OCI-LY1 (cell line): ENCODE measurements around the gene RCE1.

Source experiments
- H2AFZ ChIP-seq: fragments of 200-600 bp; sonication (generic), shearing (Covaris generic); 2 replicates; pipeline ENCODE4 v1.6.0; 2014; ENCODE audit warnings: antibody characterized with exemption, mild to moderate bottlenecking, low read length
- H3F3A ChIP-seq: fragments of 200-600 bp; sonication (generic), shearing (Covaris generic); 2 replicates; pipeline ENCODE4 v1.6.0; 2014; ENCODE audit warnings: mild to moderate bottlenecking, antibody characterized with exemption, low read length, moderate library complexity; ENCODE audit not compliant: insufficient read depth
- H3K27ac ChIP-seq: fragments of 200-600 bp; sonication (generic); 2 replicates; pipeline ENCODE4 v1.5.1; 2014; ENCODE audit warnings: low read length, mixed run types, mild to moderate bottlenecking, low read depth; ENCODE audit not compliant: poor library complexity, severe bottlenecking
- H3K27me3 ChIP-seq: fragments of 200-600 bp; sonication (generic); 2 replicates; pipeline ENCODE4 v1.6.0; 2014; ENCODE audit warnings: antibody characterized with exemption, mild to moderate bottlenecking, low read length, moderate library complexity; ENCODE audit not compliant: insufficient read depth
- H3K36me3 ChIP-seq: fragments of 200-600 bp; sonication (generic); 2 replicates; pipeline ENCODE4 v1.6.1; 2014; ENCODE audit warnings: mild to moderate bottlenecking, antibody characterized with exemption, low read length, moderate library complexity, mixed read lengths; ENCODE audit not compliant: insufficient read depth
- H3K4me1 ChIP-seq: fragments of 200-600 bp; sonication (generic); 2 replicates; pipeline ENCODE4 v1.5.1; 2014; ENCODE audit warnings: mild to moderate bottlenecking, low read length, moderate library complexity; ENCODE audit not compliant: insufficient read depth, severe bottlenecking
- H3K4me2 ChIP-seq: fragments of 200-600 bp; sonication (generic), shearing (Covaris generic); 2 replicates; pipeline ENCODE4 v1.6.1; 2014; ENCODE audit warnings: low read length
- H3K4me3 ChIP-seq: fragments of 200-600 bp; sonication (generic); 2 replicates; pipeline ENCODE4 v1.5.1; 2014; ENCODE audit warnings: low read length, low read depth, mild to moderate bottlenecking, mixed read lengths; ENCODE audit not compliant: poor library complexity, severe bottlenecking
- H3K79me2 ChIP-seq: fragments of 200-600 bp; shearing (Covaris generic); 2 replicates; pipeline ENCODE4 v1.6.1; 2016; ENCODE audit warnings: mixed run types, low read length, mixed read lengths; ENCODE audit not compliant: insufficient read depth
- H3K9ac ChIP-seq: fragments of 200-600 bp; sonication (generic), shearing (Covaris generic); 2 replicates; pipeline ENCODE4 v1.6.1; 2014; ENCODE audit warnings: mild to moderate bottlenecking, low read length, mixed read lengths
- H3K9me2 ChIP-seq: fragments of 200-600 bp; sonication (generic), shearing (Covaris generic); 2 replicates; pipeline ENCODE4 v1.6.1; 2014; ENCODE audit warnings: low read depth, mild to moderate bottlenecking, low read length, mixed read lengths
- H3K9me3 ChIP-seq: fragments of 200-600 bp; shearing (Covaris generic); 2 replicates; pipeline ENCODE4 v1.6.1; 2014; ENCODE audit warnings: low read length, mixed read lengths
- H4K20me1 ChIP-seq: fragments of 200-600 bp; sonication (generic), shearing (Covaris generic); 2 replicates; pipeline ENCODE4 v1.6.0; 2016; ENCODE audit warnings: mild to moderate bottlenecking, low read length; ENCODE audit not compliant: insufficient read depth
- EZH2 ChIP-seq: fragments of 200-600 bp; sonication (generic), shearing (Covaris generic); IDR thresholded peaks from 2 replicates; pipeline ENCODE4 v1.8.0; 2017; ENCODE audit warnings: borderline replicate concordance, mixed run types, mild to moderate bottlenecking, antibody characterized with exemption, low read length, moderate library complexity, mixed read lengths
- TF ChIP-seq, protein P1 (sequence below): fragments of 200-600 bp; sonication (generic), shearing (Covaris generic); IDR thresholded peaks from 2 replicates; pipeline ENCODE4 v1.5.1; 2017; ENCODE audit warnings: mild to moderate bottlenecking, antibody characterized with exemption, low read length, moderate library complexity, mixed read lengths

Gene RCE1

GRCh38 chr11:66815646-66816045 lies 27.6 kb upstream of the RCE1 start:
- Histone ChIP-seq H3K27me3 (no peaks in the 10 kb centered on the region), H3F3A (no peaks in the 10 kb centered on the region), H3K79me2 (no peaks in the 10 kb centered on the region), H3K4me1 (no peaks in the 10 kb centered on the region), H3K4me3 (no peak overlapping the region), H3K4me2 (no peak overlapping the region), H2AFZ (no peak overlapping the region), H4K20me1 (no peaks in the 10 kb centered on the region), H3K9ac (no peak overlapping the region), H3K9me3 (no peaks in the 10 kb centered on the region), H3K36me3 (peaks cover 14% of the 10 kb centered on the region; the same call in 1 of the 2 replicates), H3K27ac (no peak overlapping the region), H3K9me2 (no peaks in the 10 kb centered on the region)
- TF ChIP-seq, protein P1, sequence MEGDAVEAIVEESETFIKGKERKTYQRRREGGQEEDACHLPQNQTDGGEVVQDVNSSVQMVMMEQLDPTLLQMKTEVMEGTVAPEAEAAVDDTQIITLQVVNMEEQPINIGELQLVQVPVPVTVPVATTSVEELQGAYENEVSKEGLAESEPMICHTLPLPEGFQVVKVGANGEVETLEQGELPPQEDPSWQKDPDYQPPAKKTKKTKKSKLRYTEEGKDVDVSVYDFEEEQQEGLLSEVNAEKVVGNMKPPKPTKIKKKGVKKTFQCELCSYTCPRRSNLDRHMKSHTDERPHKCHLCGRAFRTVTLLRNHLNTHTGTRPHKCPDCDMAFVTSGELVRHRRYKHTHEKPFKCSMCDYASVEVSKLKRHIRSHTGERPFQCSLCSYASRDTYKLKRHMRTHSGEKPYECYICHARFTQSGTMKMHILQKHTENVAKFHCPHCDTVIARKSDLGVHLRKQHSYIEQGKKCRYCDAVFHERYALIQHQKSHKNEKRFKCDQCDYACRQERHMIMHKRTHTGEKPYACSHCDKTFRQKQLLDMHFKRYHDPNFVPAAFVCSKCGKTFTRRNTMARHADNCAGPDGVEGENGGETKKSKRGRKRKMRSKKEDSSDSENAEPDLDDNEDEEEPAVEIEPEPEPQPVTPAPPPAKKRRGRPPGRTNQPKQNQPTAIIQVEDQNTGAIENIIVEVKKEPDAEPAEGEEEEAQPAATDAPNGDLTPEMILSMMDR, result no peak
- no peak for TF ChIP-seq EZH2

DNA sequence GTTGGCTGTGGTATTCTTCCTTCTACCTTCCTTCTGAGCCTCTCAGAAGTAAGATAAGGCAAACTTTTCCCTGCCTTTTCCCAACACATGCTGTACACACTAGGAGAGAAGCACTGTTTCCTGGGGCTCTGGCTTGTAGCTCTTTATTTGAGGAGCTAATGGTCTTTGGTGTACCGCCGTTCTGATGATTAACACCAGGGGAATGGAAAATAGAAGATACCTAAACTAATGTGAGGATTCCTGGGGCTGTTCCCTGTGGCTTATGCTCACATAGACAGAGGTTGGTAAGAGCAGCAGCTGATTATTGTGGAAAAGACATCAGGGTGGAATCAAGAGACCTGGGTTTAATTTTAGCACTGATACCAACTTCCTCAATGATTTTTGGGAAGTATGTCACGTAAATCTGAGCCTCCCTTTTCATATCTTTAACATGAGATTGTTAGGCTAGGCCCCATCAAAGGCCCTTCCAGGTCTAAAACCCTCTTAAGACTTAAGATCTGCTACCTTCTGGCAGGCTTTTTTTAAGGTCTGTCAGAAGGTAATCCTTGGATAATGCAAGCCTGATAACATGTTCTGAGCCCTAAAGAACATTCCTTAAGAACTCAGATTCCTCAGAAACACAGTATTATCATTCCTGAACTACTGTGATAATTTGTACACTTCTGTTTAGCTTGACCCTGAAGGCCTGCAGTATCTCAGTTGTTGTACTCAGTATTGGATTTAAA lies 24.8 kb upstream of the RCE1 start:
- no peak for TF ChIP-seq EZH2
- TF ChIP-seq, protein P1, result no peak
- Histone ChIP-seq H3K9me2 (no peaks in the 10 kb centered on the region), H2AFZ (no peak overlapping the region), H3K79me2 (no peaks in the 10 kb centered on the region), H3K36me3 (peaks cover 18% of the 10 kb centered on the region; the same call in 1 of the 2 replicates), H3K9me3 (no peaks in the 10 kb centered on the region), H4K20me1 (no peaks in the 10 kb centered on the region), H3K4me3 (no peak overlapping the region), H3K9ac (no peak overlapping the region), H3K27me3 (no peaks in the 10 kb centered on the region), H3K4me1 (no peaks in the 10 kb centered on the region), H3F3A (no peaks in the 10 kb centered on the region), H3K4me2 (no peak overlapping the region), H3K27ac (no peak overlapping the region)

GRCh38 chr11:66820381-66820780 lies 22.9 kb upstream of the RCE1 start:
- Histone ChIP-seq H3K9me2 (no peaks in the 10 kb centered on the region), H3K79me2 (no peaks in the 10 kb centered on the region), H3K4me3 (no peak overlapping the region), H2AFZ (no peak overlapping the region), H4K20me1 (no peaks in the 10 kb centered on the region), H3F3A (no peaks in the 10 kb centered on the region), H3K9me3 (no peaks in the 10 kb centered on the region), H3K27ac (no peak overlapping the region), H3K36me3 (peaks cover 18% of the 10 kb centered on the region; the same call in 1 of the 2 replicates), H3K27me3 (no peaks in the 10 kb centered on the region), H3K9ac (no peak overlapping the region), H3K4me1 (no peaks in the 10 kb centered on the region), H3K4me2 (no peak overlapping the region)
- TF ChIP-seq EZH2, result no peak
- TF ChIP-seq, protein P1, result no peak
